IPS-18a (cell line): Measurements from ENCODE around the gene SFT2D3.

Experiments
- H3K27ac ChIP-seq: one replicate; pipeline ENCODE4 v1.5.1; 2013; ENCODE audit warnings: low read length
- H3K27me3 ChIP-seq: one replicate; pipeline ENCODE4 v1.6.1; 2013; ENCODE audit warnings: mild to moderate bottlenecking, low read length; ENCODE audit not compliant: control insufficient read depth, insufficient read depth
- H3K36me3 ChIP-seq: one replicate; pipeline ENCODE4 v1.6.1; 2013; ENCODE audit warnings: low read depth, low read length; ENCODE audit not compliant: control insufficient read depth
- H3K4me1 ChIP-seq: one replicate; pipeline ENCODE4 v1.6.1; 2013; ENCODE audit warnings: low read depth, low read length; ENCODE audit not compliant: control insufficient read depth
- H3K4me3 ChIP-seq: one replicate; pipeline ENCODE4 v1.5.1; 2013; ENCODE audit warnings: low read length
- H3K9ac ChIP-seq: one replicate; pipeline ENCODE4 v1.6.1; 2013; ENCODE audit warnings: mild to moderate bottlenecking, low read length, moderate library complexity
- H3K9me3 ChIP-seq: one replicate; pipeline ENCODE4 v1.6.1; 2013; ENCODE audit warnings: low read depth, low read length; ENCODE audit not compliant: control insufficient read depth

Gene SFT2D3

GRCh38 chr2:127658641-127659407, 42.5 kb upstream of the SFT2D3 start:
- Histone ChIP-seq H3K9me3 (no peaks in the 10 kb centered on the region), H3K36me3 (no peaks in the 10 kb centered on the region), H3K27me3 (peaks cover 11% of the 10 kb centered on the region), H3K4me3 (no peak overlapping the region), H3K4me1 (no peaks in the 10 kb centered on the region), H3K27ac (no peak overlapping the region), H3K9ac (no peak overlapping the region)

DNA sequence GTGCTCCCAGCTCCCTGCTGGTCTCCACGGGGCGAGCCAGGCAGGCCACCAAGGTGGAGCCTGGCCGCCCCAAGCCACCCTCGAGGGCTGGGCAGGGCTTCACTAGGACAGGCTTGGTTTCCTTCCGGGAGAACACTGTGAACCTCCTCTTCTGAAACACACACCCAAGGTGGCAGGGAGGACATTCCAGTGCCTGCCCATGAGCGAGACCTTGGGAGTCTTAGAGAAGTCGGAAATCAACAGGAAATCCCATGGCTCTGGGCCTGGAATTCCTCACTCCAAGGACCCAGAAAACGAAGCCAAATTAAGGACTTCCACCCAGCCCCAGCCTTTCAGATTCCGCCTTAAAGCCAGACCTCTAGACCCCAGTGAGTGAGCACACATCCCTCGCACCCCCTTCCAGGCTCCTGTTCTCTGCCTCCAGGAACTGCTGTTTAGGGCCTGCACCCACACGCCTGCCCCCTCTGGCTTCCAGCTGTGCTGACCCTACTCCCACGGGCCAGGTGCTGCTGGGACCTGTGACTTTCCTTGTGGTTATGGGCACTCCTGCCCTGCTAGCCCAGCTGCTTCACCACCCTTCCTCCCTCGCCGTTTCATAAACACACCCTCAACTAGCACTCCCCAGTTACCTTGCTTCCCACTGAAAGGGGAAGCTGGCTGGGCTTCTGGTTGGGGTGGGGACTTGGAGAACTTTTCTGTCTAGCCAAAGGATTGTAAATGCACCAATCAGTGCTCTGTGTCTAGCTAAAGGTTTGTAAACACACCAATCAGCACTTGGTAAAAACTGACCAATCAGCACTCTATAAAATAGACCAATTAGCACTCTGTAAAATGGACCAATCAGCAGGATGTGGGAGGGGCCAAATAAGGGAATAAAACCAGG, 41.6 kb upstream of the SFT2D3 start:
- Histone ChIP-seq H3K9ac (no peak overlapping the region), H3K36me3 (no peaks in the 10 kb centered on the region), H3K4me1 (peaks cover 3% of the 10 kb centered on the region), H3K27me3 (peaks cover 19% of the 10 kb centered on the region), H3K9me3 (no peaks in the 10 kb centered on the region), H3K4me3 (no peak overlapping the region), H3K27ac (no peak overlapping the region)

- Histone ChIP-seq H3K27me3 (peaks cover 25% of the 10 kb centered on the region), H3K4me1 (peaks cover 3% of the 10 kb centered on the region), H3K9me3 (no peaks in the 10 kb centered on the region), H3K27ac (no peak overlapping the region), H3K9ac (no peak overlapping the region), H3K36me3 (no peaks in the 10 kb centered on the region), H3K4me3 (no peak overlapping the region)
These were observed 41.1 kb upstream of the SFT2D3 start for GRCh38 chr2:127660291-127660578.

DNA sequence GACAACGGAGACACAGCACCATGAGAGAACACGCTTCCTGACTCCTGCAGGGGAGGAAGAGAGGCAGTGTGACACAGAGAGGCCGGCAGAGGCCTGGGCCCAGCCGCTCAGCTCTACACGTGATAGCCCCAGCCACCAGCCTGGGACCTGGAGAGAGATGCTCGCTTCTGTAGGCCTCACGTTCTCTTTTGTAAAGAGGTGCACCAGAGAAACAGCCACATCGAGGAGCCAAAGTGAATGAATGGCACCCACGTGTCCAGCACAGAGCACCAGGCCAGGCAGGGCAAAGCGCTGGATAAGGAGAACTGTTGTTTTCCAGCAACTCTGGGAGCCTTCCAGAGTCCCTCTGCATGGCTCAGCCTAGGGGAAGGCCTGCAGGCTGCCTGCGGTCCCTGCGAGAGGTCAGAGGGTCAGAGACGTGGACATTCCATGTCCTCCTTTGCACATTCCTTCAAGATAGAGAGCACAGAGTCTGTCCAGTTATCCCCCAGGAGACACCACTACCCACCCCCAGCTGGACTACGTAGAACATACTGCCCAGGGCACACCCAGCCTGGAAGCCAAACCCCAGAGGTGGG, 40.1 kb upstream of the SFT2D3 start:
- Histone ChIP-seq H3K4me1 (peaks cover 3% of the 10 kb centered on the region), H3K9ac (no peak overlapping the region), H3K27me3 (peaks cover 34% of the 10 kb centered on the region), H3K36me3 (no peaks in the 10 kb centered on the region), H3K27ac (no peak overlapping the region), H3K4me3 (no peak overlapping the region), H3K9me3 (no peaks in the 10 kb centered on the region)

DNA sequence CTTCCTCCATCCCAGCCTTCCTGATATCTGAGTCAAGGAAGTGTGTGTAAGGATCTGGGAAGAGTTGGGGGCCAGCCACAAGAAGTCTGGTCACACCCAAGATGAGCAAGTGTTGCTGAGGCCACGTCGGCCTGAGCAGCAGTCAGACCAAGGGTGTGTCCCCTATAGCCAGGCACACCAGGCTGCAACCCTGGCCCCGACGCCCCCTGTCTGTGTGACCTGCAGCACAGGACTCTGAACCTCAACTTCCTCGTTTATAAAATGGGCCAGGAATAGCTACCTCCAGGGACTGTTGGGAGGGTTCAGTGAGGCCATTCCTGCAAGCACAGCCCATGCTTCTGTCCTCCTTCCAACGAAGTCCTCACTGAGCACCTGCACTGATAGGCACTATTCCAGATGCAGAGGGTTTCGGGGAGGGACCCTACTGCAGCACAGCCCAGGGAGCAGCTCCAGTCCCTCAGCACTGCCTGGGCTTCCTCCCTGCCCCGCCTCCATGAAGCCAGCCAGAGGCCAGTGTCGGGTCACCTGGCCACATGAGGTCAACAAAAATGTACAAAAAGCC, 39.3 kb upstream of the SFT2D3 start:
- Histone ChIP-seq H3K4me3 (no peak overlapping the region), H3K4me1 (peaks cover 3% of the 10 kb centered on the region), H3K27me3 (peaks cover 43% of the 10 kb centered on the region), H3K36me3 (no peaks in the 10 kb centered on the region), H3K9me3 (no peaks in the 10 kb centered on the region), H3K9ac (no peak overlapping the region), H3K27ac (no peak overlapping the region)

- Histone ChIP-seq H3K4me1 (peaks cover 3% of the 10 kb centered on the region), H3K27me3 (peaks cover 44% of the 10 kb centered on the region), H3K4me3 (no peak overlapping the region), H3K36me3 (no peaks in the 10 kb centered on the region), H3K9me3 (no peaks in the 10 kb centered on the region), H3K9ac (no peak overlapping the region), H3K27ac (no peak overlapping the region)
These were observed 38.2 kb upstream of the SFT2D3 start for GRCh38 chr2:127662937-127663565.

DNA sequence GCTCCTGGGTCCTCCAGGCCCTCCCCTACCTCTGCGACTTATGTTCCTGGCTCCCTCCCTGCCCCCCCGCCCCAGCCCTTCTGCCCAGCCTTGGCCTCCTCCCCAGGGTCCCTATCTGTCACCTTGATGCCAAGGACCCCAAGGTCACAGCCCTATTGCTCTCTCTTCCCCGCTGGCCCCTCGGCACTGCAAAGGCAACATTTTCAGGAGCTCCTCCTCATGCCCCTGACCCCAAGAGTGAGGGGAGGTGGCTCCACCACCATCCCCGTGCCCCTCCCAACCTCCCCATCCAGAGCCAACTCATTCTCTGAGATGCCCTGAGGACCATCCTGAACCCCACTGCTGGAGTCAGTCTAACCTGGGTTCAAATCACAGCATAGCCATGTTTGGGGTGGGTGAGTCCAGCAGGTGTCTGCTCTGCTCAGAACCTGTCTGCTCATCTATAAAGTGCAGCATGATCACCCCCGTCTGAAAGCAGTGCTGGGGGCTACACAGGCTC, 37.7 kb upstream of the SFT2D3 start:
- Histone ChIP-seq H3K27ac (no peak overlapping the region), H3K4me1 (peaks cover 3% of the 10 kb centered on the region), H3K9ac (no peak overlapping the region), H3K27me3 (peaks cover 44% of the 10 kb centered on the region), H3K9me3 (no peaks in the 10 kb centered on the region), H3K36me3 (no peaks in the 10 kb centered on the region), H3K4me3 (peak overlapping the region; percentile 16)

DNA sequence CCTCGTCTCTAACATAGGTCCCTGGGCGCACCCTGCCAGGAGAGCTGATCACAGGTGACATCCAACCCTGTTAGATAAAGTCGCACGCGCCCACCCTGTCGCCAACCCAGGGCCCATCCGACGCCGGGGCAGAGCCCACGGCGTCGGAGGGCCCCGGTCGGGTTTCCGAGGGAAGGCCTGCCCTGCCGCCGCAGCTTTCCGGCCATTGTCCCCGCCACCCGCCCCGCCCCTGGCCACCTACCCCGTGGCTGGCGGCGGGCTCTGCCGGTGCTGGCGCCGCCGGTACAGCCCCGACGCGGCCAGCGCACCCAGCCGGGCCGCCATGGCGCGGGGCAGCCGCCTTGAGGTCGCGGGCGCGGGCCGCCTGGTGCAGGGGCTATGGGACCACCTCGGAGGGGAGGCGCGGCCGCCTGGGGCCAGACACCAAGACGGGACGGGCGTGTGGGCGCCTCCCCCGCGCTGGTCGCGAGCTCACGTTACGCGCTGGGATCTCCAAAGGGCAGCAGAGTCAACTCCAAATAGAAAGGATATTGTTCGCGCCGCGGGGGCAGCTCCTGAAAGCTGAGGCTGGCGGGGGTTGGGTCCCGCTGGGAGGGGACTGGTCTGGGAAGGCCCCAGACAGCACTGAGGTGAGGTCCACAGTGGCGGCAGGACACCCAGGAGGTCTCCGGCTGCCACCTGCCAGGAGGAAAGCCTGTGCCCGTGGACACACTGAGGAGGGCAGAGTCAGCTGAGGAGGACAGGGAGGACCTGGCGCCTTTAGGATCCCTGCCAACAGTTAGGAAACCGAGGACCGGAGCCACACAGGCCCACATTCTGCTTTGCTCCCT, 37.0 kb upstream of the SFT2D3 start:
- Histone ChIP-seq H3K9me3 (no peaks in the 10 kb centered on the region), H3K4me3 (peak overlapping the region; percentile 47), H3K36me3 (no peaks in the 10 kb centered on the region), H3K9ac (no peak overlapping the region), H3K27me3 (peaks cover 44% of the 10 kb centered on the region), H3K27ac (no peak overlapping the region), H3K4me1 (peaks cover 3% of the 10 kb centered on the region)

GRCh38 chr2:127664895-127665225, 36.4 kb upstream of the SFT2D3 start:
- Histone ChIP-seq H3K27me3 (peaks cover 44% of the 10 kb centered on the region), H3K4me3 (no peak overlapping the region), H3K9me3 (no peaks in the 10 kb centered on the region), H3K27ac (no peak overlapping the region), H3K9ac (no peak overlapping the region), H3K36me3 (no peaks in the 10 kb centered on the region), H3K4me1 (peaks cover 3% of the 10 kb centered on the region)

- Histone ChIP-seq H3K4me1 (peaks cover 3% of the 10 kb centered on the region), H3K9me3 (no peaks in the 10 kb centered on the region), H3K36me3 (no peaks in the 10 kb centered on the region), H3K27ac (no peak overlapping the region), H3K9ac (no peak overlapping the region), H3K27me3 (peaks cover 44% of the 10 kb centered on the region), H3K4me3 (no peak overlapping the region)
These were observed 35.9 kb upstream of the SFT2D3 start for GRCh38 chr2:127665267-127665893.
